Stimulated activated naive B cell treated with anti-CD40 and anti-IgM and Interleukin-4, amounts not matched to agents 10 μg/mL and 1 μg/mL and 100 μg/mL, for 72 hours (primary cell): ENCODE measurements around the gene UTS2R.
"Not testable (repeated sequence)": the region's sequence is repeated elsewhere in the genome, so short reads cannot be mapped to it uniquely, and the experiment has no call there.

ENCODE experiments used
- ATAC-seq, 2 donors: fragments of 150-1000 bp; cut with Tn5 transposase; replicated peaks; 2 replicates each; pipeline ENCODE4 v1.10.0; 2021; ENCODE audit warnings: moderate library complexity in 1 of 2
- DNase-seq: peaks from one replicate; pipeline ENCODE4 v3.0.0; 2021
- H3K27ac Mint-ChIP-seq: one replicate; pipeline ENCODE4 v1.8.0; 2022; ENCODE audit warnings: mild to moderate bottlenecking, mixed read lengths
- H3K27me3 Mint-ChIP-seq, 2 donors: one replicate each; pipeline ENCODE4 v1.8.0; 2022; ENCODE audit warnings: mixed read lengths in 2 of 2
- H3K36me3 Mint-ChIP-seq, 2 donors: one replicate each; pipeline ENCODE4 v1.8.0; 2022; ENCODE audit warnings: mixed read lengths in 2 of 2, mild to moderate bottlenecking in 1 of 2
- H3K4me1 Mint-ChIP-seq, 2 donors: one replicate each; pipeline ENCODE4 v1.8.0; 2022; ENCODE audit warnings: mixed read lengths in 2 of 2, mild to moderate bottlenecking in 1 of 2
- H3K4me3 Mint-ChIP-seq, 2 donors: one replicate each; pipeline ENCODE4 v1.8.0; 2022; ENCODE audit warnings: mild to moderate bottlenecking in 2 of 2, mixed read lengths in 2 of 2, moderate library complexity in 1 of 2
- H3K9me3 Mint-ChIP-seq, 2 donors: one replicate each; pipeline ENCODE4 v1.8.0; 2022; ENCODE audit warnings: mixed read lengths in 2 of 2, mild to moderate bottlenecking in 1 of 2

Gene UTS2R

GRCh38 chr17:82344175-82344907 lies 27.2 kb upstream of the UTS2R start:
- DNase-seq (no peak), ATAC-seq (no peak)
- no peaks in the 10 kb centered on the region for H3K36me3 Mint-ChIP-seq
- peaks cover 0 to 2% of the 10 kb centered on the region in 2 donors for H3K9me3 Mint-ChIP-seq
- peaks cover 18 to 33% of the 10 kb centered on the region in 2 donors for H3K27me3 Mint-ChIP-seq
- H3K4me3 Mint-ChIP-seq, result no peak overlapping the region
- H3K4me1 Mint-ChIP-seq, result peaks cover 0 to 7% of the 10 kb centered on the region in 2 donors
- no peak overlapping the region for H3K27ac Mint-ChIP-seq

GRCh38 chr17:82345151-82345976 lies 26.2 kb upstream of the UTS2R start:
- Mint-ChIP-seq H3K36me3 (no peaks in the 10 kb centered on the region), H3K9me3 (peaks cover 0 to 2% of the 10 kb centered on the region in 2 donors), H3K4me1 (peaks cover 0 to 7% of the 10 kb centered on the region in 2 donors), H3K27ac (no peak overlapping the region), H3K4me3 (no peak overlapping the region), H3K27me3 (peaks cover 22 to 36% of the 10 kb centered on the region in 2 donors)
- DNase-seq (no peak), ATAC-seq (no peak)

GRCh38 chr17:82346342-82347300 lies 24.9 kb upstream of the UTS2R start:
- Mint-ChIP-seq H3K27ac (no peak overlapping the region), H3K27me3 (peaks cover 25 to 44% of the 10 kb centered on the region in 2 donors), H3K9me3 (no peaks in the 10 kb centered on the region), H3K4me1 (peaks cover 5 to 14% of the 10 kb centered on the region in 2 donors), H3K4me3 (no peak overlapping the region), H3K36me3 (no peaks in the 10 kb centered on the region)
- DNase-seq (no peak), ATAC-seq (no peak)

- ATAC-seq, H3K9me3 Mint-ChIP-seq, H3K4me3 Mint-ChIP-seq, DNase-seq, H3K36me3 Mint-ChIP-seq, H3K27ac Mint-ChIP-seq: not testable (repeated sequence)
- Mint-ChIP-seq H3K27me3 (peaks cover 25 to 45% of the 10 kb centered on the region in 2 donors), H3K4me1 (peaks cover 11 to 21% of the 10 kb centered on the region in 2 donors)
Measured at GRCh38 chr17:82347994-82348393, 23.6 kb upstream of the UTS2R start.

- Mint-ChIP-seq H3K4me3 (no peak overlapping the region), H3K27me3 (peaks cover 25 to 43% of the 10 kb centered on the region in 2 donors), H3K27ac (no peak overlapping the region), H3K4me1 (peaks cover 11 to 21% of the 10 kb centered on the region in 2 donors), H3K9me3 (no peaks in the 10 kb centered on the region), H3K36me3 (no peaks in the 10 kb centered on the region)
- no peak for ATAC-seq
- DNase-seq, result no peak
Measured at GRCh38 chr17:82348434-82348833, 23.1 kb upstream of the UTS2R start.

- no peak overlapping the region for H3K4me3 Mint-ChIP-seq
- no peak for ATAC-seq
- H3K27me3 Mint-ChIP-seq, result peaks cover 25 to 43% of the 10 kb centered on the region in 2 donors
- no peaks in the 10 kb centered on the region for H3K36me3 Mint-ChIP-seq
- DNase-seq, result no peak
- no peaks in the 10 kb centered on the region for H3K9me3 Mint-ChIP-seq
- peaks cover 11 to 21% of the 10 kb centered on the region in 2 donors for H3K4me1 Mint-ChIP-seq
- H3K27ac Mint-ChIP-seq, result no peak overlapping the region
Measured at GRCh38 chr17:82348866-82349265, 22.7 kb upstream of the UTS2R start.

- ATAC-seq (no peak), DNase-seq (no peak)
- no peak overlapping the region for H3K27ac Mint-ChIP-seq
- H3K4me3 Mint-ChIP-seq, result no peak overlapping the region
- no peaks in the 10 kb centered on the region for H3K36me3 Mint-ChIP-seq
- peaks cover 11 to 21% of the 10 kb centered on the region in 2 donors for H3K4me1 Mint-ChIP-seq
- no peaks in the 10 kb centered on the region for H3K9me3 Mint-ChIP-seq
- H3K27me3 Mint-ChIP-seq, result peaks cover 29 to 43% of the 10 kb centered on the region in 2 donors
Measured at GRCh38 chr17:82349287-82349701, 22.3 kb upstream of the UTS2R start.

GRCh38 chr17:82350182-82351030 lies 21.2 kb upstream of the UTS2R start:
- H3K9me3 Mint-ChIP-seq, result no peaks in the 10 kb centered on the region
- DNase-seq (no peak), ATAC-seq (peak; percentile 52 to 56)
- H3K27ac Mint-ChIP-seq, result peak overlapping the region; percentile 47
- H3K4me1 Mint-ChIP-seq, result peaks cover 11 to 21% of the 10 kb centered on the region in 2 donors
- H3K4me3 Mint-ChIP-seq, result no peak overlapping the region
- no peaks in the 10 kb centered on the region for H3K36me3 Mint-ChIP-seq
- peaks cover 33 to 51% of the 10 kb centered on the region in 2 donors for H3K27me3 Mint-ChIP-seq

- Mint-ChIP-seq H3K9me3 (no peaks in the 10 kb centered on the region), H3K4me3 (no peak overlapping the region), H3K36me3 (no peaks in the 10 kb centered on the region), H3K4me1 (peaks cover 11 to 19% of the 10 kb centered on the region in 2 donors), H3K27me3 (peaks cover 33 to 54% of the 10 kb centered on the region in 2 donors), H3K27ac (no peak overlapping the region)
- ATAC-seq (peak; percentile 24 to 30), DNase-seq (no peak)
Measured at GRCh38 chr17:82351254-82351712, 20.3 kb upstream of the UTS2R start.

- H3K36me3 Mint-ChIP-seq, result no peaks in the 10 kb centered on the region
- H3K4me1 Mint-ChIP-seq, result peaks cover 11 to 14% of the 10 kb centered on the region in 2 donors
- DNase-seq (peak; percentile 64), ATAC-seq (peak; percentile 90 to 91)
- H3K27ac Mint-ChIP-seq, result no peak overlapping the region
- H3K4me3 Mint-ChIP-seq, result no peak overlapping the region
- no peaks in the 10 kb centered on the region for H3K9me3 Mint-ChIP-seq
- peaks cover 34 to 52% of the 10 kb centered on the region in 2 donors for H3K27me3 Mint-ChIP-seq
Measured at GRCh38 chr17:82351713-82352488, 19.7 kb upstream of the UTS2R start.

GRCh38 chr17:82353484-82353883 lies 18.1 kb upstream of the UTS2R start:
- Mint-ChIP-seq H3K27me3 (peaks cover 37 to 51% of the 10 kb centered on the region in 2 donors), H3K36me3 (peaks cover 0 to under 1% of the 10 kb centered on the region in 2 donors), H3K9me3 (no peaks in the 10 kb centered on the region), H3K4me3 (no peak overlapping the region), H3K27ac (no peak overlapping the region), H3K4me1 (peaks cover 14 to 19% of the 10 kb centered on the region in 2 donors)
- DNase-seq, result no peak
- ATAC-seq, result no peak

GRCh38 chr17:82354804-82355308 lies 16.7 kb upstream of the UTS2R start:
- H3K36me3 Mint-ChIP-seq, result peaks cover 0 to 3% of the 10 kb centered on the region in 2 donors
- DNase-seq (no peak), ATAC-seq (no peak)
- peaks cover 16 to 22% of the 10 kb centered on the region in 2 donors for H3K4me1 Mint-ChIP-seq
- no peak overlapping the region for H3K4me3 Mint-ChIP-seq
- peaks cover 29 to 42% of the 10 kb centered on the region in 2 donors for H3K27me3 Mint-ChIP-seq
- no peak overlapping the region for H3K27ac Mint-ChIP-seq
- no peaks in the 10 kb centered on the region for H3K9me3 Mint-ChIP-seq
